Epithelial cell of esophagus (primary cell): Measurements from ENCODE around the gene CHI3L2.

Experiments used
- DNase-seq: peaks from one replicate; pipeline ENCODE4 v3.0.0; 2010; ENCODE audit warnings: low read depth
- H3K4me3 ChIP-seq: 2 replicates; pipeline ENCODE4 v1.5.1; 2011; ENCODE audit warnings: mild to moderate bottlenecking, low read length, control low read depth
- CTCF ChIP-seq: IDR thresholded peaks from 2 replicates; pipeline ENCODE4 v1.5.1; 2011; ENCODE audit warnings: low read depth, mild to moderate bottlenecking, low read length, control low read depth, inconsistent platforms; ENCODE audit not compliant: insufficient read depth; ENCODE audit errors: missing control alignments

The CHI3L2 gene

DNA sequence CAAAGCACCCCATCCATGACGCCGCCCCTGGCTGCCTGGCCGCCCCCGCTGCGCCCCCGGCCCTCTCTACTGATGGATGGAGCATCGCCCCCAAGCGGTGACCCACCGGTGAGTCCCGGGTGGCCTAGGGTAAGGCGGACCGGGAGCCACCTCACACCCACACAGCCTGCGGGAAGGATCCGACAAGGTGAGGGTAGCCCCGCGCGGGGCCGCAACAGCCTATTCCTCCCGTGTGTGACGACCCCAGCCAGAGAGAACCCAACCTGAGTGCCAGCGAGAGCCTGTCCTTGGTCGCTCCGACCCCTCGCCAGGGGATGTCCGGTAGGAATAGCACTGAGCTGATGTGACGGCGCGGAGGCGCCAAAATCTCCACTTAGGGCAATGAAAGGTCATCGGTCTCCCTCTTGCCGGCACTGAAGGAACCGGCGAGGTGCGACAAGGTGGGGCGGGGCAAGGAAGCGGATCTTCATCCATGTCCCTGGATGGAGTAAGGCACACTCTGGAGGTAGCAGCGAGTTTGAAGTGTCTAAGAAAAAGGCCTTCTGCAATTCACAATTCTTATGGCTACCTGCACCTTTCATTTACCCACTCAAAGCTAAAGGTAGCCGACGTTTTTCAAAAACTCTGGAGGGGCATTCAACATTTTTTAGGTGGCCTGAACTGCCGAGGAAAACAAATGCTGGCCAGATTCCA, 43.4 kb downstream of the CHI3L2 start:
- no peak overlapping the region for H3K4me3 ChIP-seq
- no peak for DNase-seq
- TF ChIP-seq CTCF: no peak

DNA sequence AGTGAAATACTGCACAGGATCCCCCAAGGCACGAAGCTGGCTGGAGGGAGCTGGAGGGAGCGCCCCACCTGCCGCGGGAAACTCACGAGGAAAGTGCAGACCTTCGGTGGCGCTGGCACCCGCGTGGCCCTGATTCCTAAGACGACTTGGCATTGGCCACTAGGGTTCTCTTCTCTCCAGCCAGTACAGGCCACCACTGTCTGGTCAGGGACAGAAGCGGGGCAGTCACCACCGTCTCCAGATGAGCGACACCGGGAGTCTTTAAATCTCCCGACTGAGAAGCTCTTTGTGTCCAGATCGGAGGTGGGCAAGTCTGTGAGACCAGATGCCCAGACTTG, 43.9 kb downstream of the CHI3L2 start:
- no peak overlapping the region for H3K4me3 ChIP-seq
- DNase-seq: no peak
- no peak for TF ChIP-seq CTCF

DNA sequence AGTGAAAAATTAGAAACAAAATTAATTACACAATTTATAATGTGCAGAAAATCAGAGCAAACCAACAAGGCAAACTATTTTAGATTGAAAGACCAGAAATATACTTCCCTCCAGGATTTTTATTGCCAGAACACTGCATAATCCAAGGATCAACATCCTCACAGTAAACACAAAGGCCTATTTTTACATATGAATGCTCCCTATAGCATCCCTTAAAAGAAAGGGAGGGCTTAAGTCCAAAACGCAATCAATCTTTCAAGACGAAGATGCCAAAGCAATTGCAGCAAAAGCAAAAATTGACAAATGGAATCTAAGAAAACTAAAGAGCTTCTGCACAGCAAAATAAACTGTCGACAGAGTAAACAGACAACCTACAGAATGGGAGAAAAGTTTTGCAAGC, 44.6 kb downstream of the CHI3L2 start:
- no peak overlapping the region for H3K4me3 ChIP-seq
- no peak for DNase-seq
- no peak for TF ChIP-seq CTCF

- no peak for TF ChIP-seq CTCF
- no peak overlapping the region for H3K4me3 ChIP-seq
- no peak for DNase-seq
Observed at GRCh38 chr1:111274653-111275052, 47.1 kb downstream of the CHI3L2 start.

DNA sequence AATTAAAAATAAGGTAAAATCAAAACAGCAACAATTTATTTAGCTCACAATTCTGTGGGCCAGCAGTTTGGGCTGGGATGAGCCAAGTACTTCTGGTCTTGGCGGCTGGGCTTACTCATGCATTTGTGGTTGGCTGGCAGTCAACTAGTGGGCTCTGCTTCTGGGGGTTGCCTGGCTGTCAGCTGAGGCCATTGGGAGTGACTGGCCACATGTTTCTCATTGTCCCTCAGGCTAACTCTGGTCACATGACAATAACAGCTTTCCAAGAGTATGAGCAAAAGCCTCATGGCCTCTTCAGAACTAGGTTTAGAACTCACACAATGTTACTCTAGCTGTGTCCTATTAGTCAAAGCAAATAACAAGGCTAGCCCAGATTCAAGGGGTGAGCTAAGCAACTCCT, 47.6 kb downstream of the CHI3L2 start:
- DNase-seq: peak; percentile 69
- TF ChIP-seq CTCF: no peak
- no peak overlapping the region for H3K4me3 ChIP-seq

DNA sequence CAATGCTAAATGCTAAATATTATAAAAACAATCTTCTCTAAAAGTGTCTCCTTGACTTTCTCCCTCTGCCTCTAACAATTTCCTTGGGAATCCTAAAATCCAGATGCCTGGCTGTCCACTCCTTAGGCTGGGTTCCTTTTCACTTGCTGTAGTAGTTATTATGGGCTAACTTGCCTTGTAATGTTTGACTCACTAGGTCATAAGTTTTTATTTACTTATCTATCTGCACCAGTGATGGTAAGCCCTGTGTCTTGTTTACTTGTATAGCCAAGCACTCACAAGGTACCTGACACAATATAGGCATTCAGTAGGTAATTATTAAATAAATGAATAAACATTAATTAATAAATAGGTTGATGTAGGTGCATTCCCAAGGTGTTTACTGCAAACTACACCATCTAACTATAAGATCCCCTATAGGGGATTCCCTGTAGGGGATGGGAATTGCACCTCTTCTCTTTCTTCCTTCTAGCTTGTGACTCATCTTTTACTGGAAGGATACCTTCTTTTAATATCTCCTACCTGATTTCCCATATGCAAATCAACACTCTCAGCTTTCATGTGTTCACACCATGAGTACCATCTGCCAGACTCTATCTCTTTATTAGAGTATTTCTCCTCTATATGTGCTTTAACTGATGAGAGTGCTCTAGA, 48.4 kb downstream of the CHI3L2 start:
- TF ChIP-seq CTCF: no peak
- H3K4me3 ChIP-seq: no peak overlapping the region
- peak; percentile 43 for DNase-seq

GRCh38 chr1:111279144-111279543, 51.6 kb downstream of the CHI3L2 start:
- TF ChIP-seq CTCF: no peak
- H3K4me3 ChIP-seq: no peak overlapping the region
- DNase-seq: no peak
